ENCODE results near the gene URM1.

URM1 gene

GRCh38 chr9:128349772-128350171 lies 21.4 kb upstream of the URM1 start:
- DNase-seq: no peak

DNA sequence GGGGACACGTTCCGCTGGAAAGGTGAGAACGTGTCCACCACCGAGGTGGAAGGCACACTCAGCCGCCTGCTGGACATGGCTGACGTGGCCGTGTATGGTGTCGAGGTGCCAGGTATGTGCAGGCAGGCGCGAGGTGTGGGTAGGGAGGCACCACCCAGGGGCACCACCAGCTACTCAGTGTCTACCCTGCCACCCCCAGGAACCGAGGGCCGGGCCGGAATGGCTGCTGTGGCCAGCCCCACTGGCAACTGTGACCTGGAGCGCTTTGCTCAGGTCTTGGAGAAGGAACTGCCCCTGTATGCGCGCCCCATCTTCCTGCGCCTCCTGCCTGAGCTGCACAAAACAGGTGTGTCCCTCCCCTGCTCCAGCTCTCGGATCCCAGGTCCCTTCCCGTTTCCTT lies 15.7 kb upstream of the URM1 start:
- no peak for DNase-seq

DNA sequence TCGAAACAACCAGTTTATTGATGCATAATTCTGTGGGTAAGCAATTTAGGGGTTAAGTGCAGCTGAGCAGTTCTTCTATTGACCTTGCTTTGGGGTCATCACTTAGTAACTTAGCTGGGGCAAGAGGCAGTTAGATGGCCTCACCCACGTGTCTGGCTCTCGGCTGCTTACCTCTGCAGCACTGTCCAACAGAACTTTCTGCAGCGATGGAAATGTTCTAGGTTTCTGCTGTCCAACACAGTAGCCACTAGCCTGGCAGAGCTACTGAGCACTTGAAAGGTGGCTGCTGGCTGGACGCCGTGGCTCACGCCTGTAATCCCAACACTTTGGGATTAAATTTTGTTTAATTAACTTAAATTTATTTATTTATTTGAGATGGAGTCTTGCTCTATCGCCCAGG lies 13.1 kb upstream of the URM1 start:
- no peak for DNase-seq

DNA sequence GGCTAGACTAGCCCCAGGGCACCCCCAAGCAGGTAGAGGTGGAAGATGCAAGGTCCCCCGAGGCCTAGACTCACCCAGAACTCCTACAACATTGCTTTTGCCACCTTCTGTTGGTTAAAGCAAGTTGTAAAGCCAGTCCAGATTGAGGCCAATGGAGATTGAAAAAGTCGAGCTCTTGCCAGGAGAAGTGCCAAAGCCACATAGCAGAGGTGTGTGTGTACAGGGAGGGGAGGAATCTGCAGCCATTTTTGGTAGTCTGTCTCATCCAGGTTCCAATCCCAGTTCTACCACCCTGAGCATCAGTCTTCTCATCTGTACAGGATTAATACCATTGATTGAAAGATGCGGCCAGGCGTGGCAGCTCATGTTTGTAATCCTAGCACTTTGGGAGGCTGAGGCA lies 12.3 kb upstream of the URM1 start:
- no peak for DNase-seq

DNA sequence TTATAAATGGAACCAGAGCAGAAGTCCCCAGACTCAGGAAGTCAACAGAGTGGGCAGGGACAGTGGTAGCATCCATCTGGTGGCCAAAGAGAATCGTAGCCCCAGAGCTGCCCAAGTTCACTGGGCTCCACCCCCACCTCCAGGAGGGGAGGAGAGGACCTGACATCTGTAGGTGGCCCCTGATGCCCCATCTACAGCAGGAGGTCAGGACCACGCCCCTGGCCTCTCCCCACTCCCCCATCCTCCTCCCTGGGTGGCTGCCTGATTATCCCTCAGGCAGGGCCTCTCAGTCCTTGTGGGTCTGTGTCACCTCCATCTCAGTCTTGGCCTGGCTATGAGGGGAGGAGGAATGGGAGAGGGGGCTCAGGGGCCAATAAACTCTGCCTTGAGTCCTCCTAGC lies 10.3 kb upstream of the URM1 start:
- DNase-seq: no peak

- peak; percentile 75 for DNase-seq
These were observed 9.7 kb upstream of the URM1 start for GRCh38 chr9:128361296-128361985.

- peak; percentile 91 for DNase-seq
These were observed 9.1 kb upstream of the URM1 start for GRCh38 chr9:128361986-128362646.

DNA sequence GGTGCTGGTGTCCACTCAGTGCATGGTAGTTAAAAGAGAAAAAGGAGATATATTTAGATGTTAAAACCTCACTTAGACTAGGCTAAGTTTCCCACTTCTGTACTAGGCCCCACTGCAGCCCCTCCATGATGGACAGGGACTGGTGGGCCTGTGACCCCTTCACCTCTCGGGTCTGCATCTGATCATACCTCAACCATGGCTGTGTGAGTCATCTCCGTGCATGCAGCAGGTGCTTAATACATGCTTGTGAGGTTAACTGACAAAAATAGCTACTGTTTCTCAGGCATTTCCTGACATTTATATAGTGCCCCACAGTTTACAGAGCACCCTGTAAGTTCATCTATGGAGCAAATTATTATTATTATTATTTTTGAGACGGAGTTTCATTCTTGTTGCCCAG lies 8.4 kb upstream of the URM1 start:
- DNase-seq: no peak

- DNase-seq: no peak
These were observed 5.6 kb upstream of the URM1 start for GRCh38 chr9:128365525-128365924.

GRCh38 chr9:128369024-128369706 lies 2.0 kb upstream of the URM1 start:
- no peak for DNase-seq

GRCh38 chr9:128370367-128370751 lies 815 bp upstream of the URM1 start:
- no peak for DNase-seq

GRCh38 chr9:128371630-128372117 lies 500 bp downstream of the URM1 start:
- DNase-seq: no peak

DNA sequence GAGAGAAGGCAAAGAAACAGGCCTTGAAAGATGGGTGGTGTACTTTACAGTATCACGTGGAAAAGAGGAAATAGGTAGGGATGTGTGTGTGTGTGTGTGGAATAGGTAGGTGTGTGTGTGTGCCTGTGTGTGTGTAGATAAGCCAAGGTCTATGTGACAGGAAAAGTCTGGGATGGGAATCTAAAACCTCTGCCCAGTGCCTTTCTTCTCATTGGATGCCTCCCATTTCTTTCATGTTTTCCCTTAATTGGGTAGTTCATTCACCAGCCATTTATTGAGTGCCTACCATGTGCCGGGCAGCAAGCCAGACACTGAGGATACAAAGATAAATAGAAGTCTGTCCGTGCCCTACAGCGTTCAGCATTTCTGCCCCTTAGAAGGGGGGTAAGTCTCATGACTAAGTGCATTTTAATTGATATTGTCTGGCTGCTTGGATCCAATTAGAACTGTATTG lies 1.0 kb downstream of the URM1 start:
- peak; percentile 78 for DNase-seq

DNA sequence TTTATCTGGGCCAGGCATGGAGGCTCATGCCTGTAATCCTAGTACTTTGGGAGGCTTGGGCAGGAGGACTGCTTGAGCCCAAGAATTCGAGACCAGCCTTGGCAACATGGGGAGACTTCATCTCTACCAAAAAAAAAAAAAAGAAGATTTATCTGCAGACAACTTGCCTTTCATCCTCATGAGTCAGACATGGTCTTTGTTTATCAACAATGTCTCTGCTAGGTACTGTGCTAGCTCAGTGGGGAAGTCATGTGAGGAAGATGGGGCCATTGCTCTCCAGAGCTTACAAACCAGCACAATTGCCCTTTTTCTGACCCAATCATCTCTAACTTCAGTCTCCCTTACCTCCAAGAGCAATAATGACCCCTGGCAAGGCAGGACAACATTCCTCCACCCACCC lies 1.6 kb downstream of the URM1 start:
- DNase-seq: no peak

GRCh38 chr9:128374221-128374675 lies 3.1 kb downstream of the URM1 start:
- no peak for DNase-seq

DNA sequence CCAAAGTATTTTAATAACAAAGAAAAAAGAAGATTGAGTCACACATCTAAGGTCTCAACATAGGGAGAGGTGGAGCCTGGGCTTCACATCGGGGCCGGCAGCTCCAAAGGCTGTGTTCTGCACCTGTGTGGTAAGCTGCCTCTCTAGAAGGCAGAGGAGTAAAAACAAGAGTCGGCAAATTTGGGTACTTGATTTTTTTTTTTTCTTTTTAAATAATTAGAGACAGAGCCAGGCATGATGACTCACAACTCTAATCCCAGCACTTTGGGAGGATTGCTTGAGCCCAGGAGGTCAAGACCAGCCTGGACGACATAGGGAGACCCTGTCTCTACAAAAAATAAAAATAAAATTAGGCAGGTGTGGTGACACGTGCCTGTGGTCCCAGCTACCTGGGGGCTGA lies 4.7 kb downstream of the URM1 start:
- DNase-seq: no peak

DNA sequence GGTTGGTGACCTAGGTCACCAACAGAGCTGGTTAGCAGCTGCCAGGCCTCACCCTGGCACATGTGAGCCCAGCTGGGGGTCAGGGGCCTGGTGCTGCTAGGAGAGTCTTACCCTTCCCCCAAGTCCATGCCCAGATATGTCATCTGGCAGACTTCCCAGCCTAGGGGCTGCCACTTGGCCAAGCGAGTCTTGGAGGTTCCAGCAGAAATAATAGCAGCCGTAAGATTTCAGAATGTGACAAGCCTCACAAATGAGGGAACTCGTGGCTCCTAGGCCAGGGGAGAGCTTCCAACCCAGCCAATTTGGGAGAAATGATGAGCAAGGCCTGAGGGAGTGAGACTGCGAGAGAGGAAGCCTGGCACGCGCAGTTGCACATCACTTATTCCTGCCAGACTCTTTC lies 11.1 kb downstream of the URM1 start:
- no peak for DNase-seq

DNA sequence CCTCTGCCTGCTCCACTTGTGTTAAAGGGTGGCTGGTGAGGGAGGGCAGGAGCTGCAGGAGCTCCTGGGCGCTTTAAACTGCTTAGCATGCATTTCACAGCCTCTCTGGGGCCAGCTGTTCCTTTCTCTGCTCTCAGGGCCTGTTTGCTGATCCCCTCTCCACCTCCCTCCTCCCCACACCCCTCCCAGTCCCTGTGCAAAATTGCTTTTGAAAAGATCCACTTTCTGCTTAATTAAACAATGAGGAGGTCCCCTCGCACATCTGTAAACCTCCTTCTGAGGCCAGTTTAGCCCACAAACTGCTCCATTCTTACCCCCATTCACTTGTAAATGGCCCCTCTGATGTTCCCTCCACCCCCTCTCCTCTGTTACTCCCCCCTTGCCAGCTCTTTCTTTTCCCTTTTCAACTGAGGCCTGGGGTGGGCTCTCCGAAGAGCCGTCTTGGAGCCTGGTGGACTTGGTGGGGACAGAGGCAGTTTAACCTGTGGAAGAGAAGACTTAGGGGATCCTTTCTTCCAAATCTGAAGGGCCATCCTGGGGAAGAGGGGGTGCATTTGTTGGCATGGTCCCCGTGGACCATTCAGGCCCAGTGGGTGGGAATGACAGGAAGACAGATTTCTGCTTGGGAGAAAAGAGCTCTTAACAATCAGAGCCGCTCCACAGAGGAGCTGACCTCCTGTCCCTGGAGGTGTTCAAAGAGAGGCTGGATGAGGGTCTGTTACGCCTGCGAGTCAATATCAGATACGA lies 12.0 kb downstream of the URM1 start:
- DNase-seq: no peak

DNA sequence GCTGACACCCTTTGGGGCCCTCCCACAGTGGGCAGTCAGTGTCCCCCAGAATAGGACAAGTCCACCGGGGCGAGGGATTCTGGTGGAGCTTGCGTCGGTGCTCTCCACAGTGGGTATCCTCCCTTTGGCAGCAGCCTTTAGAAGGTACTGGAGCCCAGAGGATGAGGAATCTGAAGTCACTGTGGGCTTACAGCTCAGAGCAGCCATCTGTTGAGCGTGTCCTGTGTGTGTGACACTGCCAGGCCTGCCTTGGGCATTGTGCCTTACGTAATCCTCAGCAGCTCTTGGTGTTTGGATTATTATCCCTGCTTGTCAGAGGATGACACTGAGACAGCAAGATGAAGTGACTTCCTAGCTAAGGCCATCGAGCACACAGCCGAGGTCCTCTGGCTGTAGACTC lies 12.6 kb downstream of the URM1 start:
- no peak for DNase-seq

DNA sequence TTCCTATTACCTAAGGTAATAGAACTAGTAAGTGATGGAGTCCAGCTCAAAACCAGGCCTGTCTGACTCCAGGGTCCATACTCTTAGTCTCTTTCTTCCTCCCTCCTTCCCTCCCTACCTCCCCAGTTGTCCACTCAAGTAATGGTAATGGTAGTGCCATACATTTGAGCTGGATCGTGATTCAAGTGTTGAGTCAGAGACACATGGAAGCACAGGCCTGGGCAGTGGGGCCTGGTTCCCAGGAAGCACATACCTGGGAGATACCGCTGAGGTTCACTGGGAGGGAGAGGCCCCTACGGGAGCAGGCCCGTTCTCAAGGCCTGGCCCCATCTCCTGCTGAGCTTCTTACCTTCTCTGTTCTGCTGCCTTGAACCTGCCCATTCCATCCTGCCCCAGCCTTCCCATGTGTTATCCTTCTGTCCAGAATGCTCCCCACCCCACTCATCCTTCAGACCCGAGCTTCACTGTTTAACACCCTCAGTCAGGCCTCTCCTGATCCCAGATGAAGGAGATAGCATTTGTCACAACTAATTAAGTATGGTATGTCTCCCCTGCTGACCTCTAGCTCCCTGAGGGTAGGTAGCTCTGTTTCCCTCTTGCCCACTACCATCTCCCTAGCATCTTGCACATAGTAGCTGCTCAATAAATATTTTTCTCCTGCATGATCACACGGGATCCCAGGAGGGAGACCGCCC lies 13.8 kb downstream of the URM1 start:
- DNase-seq: no peak

DNA sequence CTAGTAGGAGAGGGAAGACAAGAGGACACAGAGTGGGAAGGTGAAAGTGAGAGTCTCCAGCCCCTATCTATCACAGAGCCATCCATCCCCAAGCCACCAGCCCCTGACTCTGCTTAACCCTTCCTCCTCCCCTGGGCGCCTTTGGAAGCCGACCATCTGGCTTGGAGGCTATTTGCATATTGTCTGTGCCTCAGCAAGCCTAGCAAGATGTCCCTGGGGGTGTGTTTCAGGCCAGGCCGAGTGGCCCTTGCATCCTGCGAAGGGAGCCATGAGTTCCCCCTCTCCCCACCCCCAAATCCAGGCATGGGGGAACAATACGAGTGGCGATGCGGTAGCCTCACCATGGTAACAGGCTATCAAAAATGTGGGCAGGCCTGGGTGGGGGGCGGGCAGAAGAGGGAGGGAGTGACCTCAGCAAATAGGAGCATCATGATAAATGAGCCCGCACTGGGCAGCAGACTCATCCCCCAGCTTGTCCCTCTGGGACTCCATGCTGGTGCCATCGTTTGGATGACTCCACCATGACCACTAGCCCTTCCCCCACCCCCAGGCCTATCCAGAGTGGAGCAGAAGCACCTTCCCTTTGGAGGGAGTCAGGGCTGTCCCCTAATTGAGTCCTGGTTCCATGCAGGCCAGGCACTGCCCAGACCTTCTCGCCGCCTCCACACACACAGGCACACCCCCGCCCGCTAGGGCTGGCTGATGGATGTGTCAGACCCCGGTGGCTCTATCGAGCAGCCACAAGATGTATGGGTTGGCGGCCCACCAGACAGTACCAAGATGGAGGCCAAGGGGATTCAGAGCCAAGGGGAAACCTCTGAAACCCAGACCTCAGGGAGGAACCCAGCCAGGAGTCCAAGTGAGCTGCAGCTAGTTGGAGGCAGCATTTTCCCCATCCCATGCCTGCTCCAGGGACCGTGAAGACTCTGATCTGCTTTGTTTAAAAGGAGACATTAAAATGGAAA lies 14.6 kb downstream of the URM1 start:
- no peak for DNase-seq

Data from NCI-H69 (cell line).